ENCODE data around the gene GRK2. TPM values are rescaled to one million over a fixed set of nuclear protein-coding genes. Genes with fewer than 3 reads are reported as not detected.
A peak's percentile ranks its signal among the peaks of the same experiment; 100 is the strongest.

Gene GRK2
- total RNA-seq, 1 donor from 2014 or later = 53.1 TPM

DNA sequence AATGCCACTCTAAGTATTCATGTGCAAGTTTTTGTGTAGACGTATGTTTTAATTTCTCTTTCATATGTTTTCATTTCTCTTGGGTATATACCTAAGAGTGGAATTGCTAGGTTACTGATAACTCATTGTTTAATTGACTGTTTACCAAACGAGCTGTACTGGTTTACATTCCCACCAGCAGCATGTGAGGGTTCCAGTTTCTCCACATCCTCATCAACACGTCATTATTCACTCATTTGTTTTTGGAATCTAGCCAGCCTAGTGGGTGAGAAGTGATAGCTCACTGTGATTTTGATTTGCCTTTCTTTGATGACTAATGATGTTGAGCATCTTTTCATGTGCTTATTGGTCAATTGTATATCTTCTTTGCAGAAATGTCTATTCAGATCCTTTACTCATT is 26.8 kb downstream of the GRK2 start:
- H3K4me3 Mint-ChIP-seq = peak overlapping the region; percentile 63
- peak overlapping the region; percentile 83 for H3K27ac Mint-ChIP-seq
- peaks cover 31% of the 10 kb centered on the region for H3K36me3 Mint-ChIP-seq
- no peaks in the 10 kb centered on the region for H3K27me3 Mint-ChIP-seq
- DNase-seq (ENCODE audit: extremely low spot score, unreplicated experiment) = no peak
- TF ChIP-seq, protein P1, sequence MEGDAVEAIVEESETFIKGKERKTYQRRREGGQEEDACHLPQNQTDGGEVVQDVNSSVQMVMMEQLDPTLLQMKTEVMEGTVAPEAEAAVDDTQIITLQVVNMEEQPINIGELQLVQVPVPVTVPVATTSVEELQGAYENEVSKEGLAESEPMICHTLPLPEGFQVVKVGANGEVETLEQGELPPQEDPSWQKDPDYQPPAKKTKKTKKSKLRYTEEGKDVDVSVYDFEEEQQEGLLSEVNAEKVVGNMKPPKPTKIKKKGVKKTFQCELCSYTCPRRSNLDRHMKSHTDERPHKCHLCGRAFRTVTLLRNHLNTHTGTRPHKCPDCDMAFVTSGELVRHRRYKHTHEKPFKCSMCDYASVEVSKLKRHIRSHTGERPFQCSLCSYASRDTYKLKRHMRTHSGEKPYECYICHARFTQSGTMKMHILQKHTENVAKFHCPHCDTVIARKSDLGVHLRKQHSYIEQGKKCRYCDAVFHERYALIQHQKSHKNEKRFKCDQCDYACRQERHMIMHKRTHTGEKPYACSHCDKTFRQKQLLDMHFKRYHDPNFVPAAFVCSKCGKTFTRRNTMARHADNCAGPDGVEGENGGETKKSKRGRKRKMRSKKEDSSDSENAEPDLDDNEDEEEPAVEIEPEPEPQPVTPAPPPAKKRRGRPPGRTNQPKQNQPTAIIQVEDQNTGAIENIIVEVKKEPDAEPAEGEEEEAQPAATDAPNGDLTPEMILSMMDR (conservative IDR thresholded peaks at IDR 0.05) = no peak
- peaks cover 9% of the 10 kb centered on the region for H3K4me1 Mint-ChIP-seq (ENCODE audit: unreplicated experiment)
- H3K9me3 Mint-ChIP-seq = no peaks in the 10 kb centered on the region

DNA sequence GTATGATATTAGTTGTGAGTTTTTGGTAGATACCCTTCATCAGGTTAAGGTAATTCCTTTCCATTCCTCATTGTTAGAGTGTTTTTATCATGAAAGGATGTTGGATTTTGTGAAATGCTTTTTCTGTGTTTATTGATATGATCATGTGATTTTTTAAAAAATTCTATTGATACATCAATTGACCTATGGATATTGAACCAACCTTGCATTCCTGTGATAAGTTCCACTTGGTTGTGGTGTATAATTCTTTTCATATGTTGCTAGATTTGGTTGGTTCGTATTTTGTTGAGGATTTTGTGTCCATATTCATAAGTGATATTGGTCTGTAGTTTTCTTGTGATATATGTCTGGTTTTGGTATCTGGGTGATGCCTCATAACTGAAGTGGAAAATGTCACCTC is 29.6 kb downstream of the GRK2 start:
- DNase-seq (ENCODE audit: extremely low spot score, unreplicated experiment) = no peak
- Mint-ChIP-seq H3K36me3 (peaks cover 37% of the 10 kb centered on the region), H3K27me3 (no peaks in the 10 kb centered on the region), H3K4me3 (no peak overlapping the region), H3K4me1 (ENCODE audit: unreplicated experiment) (peaks cover 9% of the 10 kb centered on the region), H3K27ac (no peak overlapping the region), H3K9me3 (no peaks in the 10 kb centered on the region)
- TF ChIP-seq, protein P1 (conservative IDR thresholded peaks at IDR 0.05) = no peak

DNA sequence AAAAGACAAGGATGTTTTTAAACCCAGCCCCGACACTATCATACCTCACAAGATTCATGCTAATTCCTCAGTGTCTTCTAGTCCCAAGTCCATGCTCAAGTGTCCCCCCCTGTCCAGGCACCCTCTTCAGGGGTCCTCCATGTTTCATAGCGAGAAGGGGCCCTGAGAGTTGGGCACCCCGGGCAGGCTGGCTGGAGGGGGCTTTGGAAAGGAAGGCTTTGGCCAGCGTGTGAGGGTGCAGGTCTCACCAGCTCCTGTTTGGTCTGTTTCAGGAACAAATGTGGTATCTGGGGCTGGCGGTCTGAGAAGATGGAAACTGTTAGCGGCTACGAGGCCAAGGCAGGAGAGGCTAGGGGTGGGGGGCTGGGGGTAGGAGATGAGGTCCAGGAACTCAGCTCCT is 32.5 kb downstream of the GRK2 start:
- H3K36me3 Mint-ChIP-seq = peaks cover 26% of the 10 kb centered on the region
- no peak overlapping the region for H3K4me3 Mint-ChIP-seq
- peaks cover 6% of the 10 kb centered on the region for H3K4me1 Mint-ChIP-seq (ENCODE audit: unreplicated experiment)
- no peak overlapping the region for H3K27ac Mint-ChIP-seq
- no peaks in the 10 kb centered on the region for H3K27me3 Mint-ChIP-seq
- H3K9me3 Mint-ChIP-seq = no peaks in the 10 kb centered on the region
- DNase-seq (ENCODE audit: extremely low spot score, unreplicated experiment) = no peak
- TF ChIP-seq, protein P1 (conservative IDR thresholded peaks at IDR 0.05) = no peak

DNA sequence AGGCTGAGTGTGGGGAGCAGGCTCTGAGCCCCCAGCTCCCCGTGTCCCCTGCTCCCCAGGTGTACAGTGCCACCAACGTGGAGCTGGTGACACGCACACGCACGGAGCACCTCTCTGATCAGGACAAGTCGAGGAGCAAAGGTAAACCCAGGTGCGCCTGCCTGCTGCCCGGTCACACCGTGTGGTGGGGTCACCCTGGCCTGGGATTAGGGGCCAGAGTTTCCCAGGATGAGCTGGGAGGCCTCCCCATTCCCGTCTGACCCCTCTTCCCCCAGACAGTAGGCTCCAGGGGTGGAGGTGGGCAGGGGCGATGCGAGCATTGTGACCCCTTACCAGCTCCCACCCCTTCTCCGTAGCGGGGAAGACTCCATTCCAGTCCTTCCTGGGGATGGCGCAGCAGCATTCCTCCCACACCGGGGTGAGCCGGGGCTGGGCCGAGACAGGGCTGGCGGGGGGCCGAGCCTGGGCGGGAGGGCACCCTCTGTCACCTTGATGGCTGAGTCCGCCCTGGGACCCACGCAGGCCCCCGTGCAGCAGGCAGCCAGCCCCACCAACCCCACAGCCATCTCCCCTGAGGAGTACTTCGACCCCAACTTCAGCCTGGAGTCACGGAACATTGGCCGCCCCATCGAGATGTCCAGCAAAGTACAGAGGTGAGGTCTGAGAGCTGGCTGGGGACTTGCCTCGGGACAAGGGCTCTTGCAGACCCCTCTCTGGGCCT is 33.4 kb downstream of the GRK2 start:
- no peak for DNase-seq (ENCODE audit: extremely low spot score, unreplicated experiment)
- H3K4me3 Mint-ChIP-seq = no peak overlapping the region
- H3K4me1 Mint-ChIP-seq (ENCODE audit: unreplicated experiment) = peaks cover 8% of the 10 kb centered on the region
- H3K27ac Mint-ChIP-seq = no peak overlapping the region
- no peaks in the 10 kb centered on the region for H3K9me3 Mint-ChIP-seq
- TF ChIP-seq, protein P1 (conservative IDR thresholded peaks at IDR 0.05) = no peak
- H3K27me3 Mint-ChIP-seq = no peaks in the 10 kb centered on the region
- peaks cover 23% of the 10 kb centered on the region for H3K36me3 Mint-ChIP-seq

DNA sequence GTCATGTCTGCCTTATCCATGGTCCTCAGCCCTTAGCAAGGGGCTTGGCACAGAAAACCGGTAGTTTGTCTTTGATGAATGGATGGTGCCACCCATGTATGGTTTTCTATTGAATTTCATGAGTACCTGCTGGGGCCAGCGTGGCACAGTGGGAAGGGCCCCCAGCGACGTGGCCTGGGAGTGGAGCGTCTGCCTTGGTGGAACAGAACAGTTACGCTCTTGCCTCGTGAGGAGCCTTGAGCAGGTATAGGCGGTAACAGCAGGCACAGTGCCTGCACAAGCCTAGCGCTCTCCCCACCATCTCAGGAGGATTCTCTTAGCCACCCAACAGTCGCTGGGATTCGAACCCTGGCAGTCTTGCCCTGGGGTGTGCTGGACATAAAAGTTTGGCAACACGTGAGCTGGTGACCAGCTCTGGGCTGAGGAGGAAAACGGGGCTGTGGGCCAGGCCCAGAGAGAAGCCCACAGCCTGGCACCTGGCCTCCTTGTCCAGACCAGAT is 34.0 kb downstream of the GRK2 start:
- peaks cover 23% of the 10 kb centered on the region for H3K36me3 Mint-ChIP-seq
- H3K4me3 Mint-ChIP-seq = no peak overlapping the region
- no peaks in the 10 kb centered on the region for H3K9me3 Mint-ChIP-seq
- no peaks in the 10 kb centered on the region for H3K27me3 Mint-ChIP-seq
- H3K4me1 Mint-ChIP-seq (ENCODE audit: unreplicated experiment) = peaks cover 10% of the 10 kb centered on the region
- no peak overlapping the region for H3K27ac Mint-ChIP-seq
- DNase-seq (ENCODE audit: extremely low spot score, unreplicated experiment) = no peak
- TF ChIP-seq, protein P1 (conservative IDR thresholded peaks at IDR 0.05) = no peak
